Epidermal melanocyte (primary cell): ENCODE measurements around the gene TNFRSF13B.

Source experiments
- DNase-seq: peaks from one replicate; pipeline ENCODE4 v3.0.0; 2011; ENCODE audit warnings: low spot score; ENCODE audit not compliant: insufficient read length

Gene TNFRSF13B

DNA sequence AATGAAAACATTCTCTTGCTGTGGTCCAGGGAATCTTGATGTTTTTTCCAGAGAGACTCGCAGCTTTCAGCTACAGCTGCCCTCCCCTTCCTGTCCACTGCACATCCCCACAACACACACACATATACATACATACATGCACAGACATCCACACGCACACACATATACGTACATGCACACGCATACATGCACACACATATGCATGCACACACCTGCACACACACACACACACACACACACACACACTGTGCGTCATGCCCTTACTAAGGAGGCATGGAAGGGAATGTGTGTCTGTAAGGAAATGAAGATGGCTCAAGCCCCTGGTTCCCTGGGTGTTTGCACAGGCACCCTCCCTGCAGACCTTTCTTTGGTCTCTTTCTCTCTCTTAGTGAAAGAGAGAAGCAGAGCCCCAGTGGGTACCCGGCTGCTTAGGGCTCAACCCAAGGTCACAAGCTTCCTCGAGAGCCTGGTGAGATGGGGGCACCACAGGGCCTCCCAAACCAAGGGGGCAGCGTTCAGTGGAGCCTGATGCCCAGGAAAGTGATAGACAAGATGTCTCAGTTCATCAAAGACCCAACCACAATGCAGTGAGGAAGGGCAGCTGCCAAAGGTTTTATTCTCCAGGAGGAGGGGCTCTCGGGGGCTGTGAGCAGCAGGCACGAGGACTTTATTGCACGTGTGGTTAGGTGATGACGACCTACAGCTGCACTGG, 33.3 kb downstream of the TNFRSF13B start:
- DNase-seq = no peak

DNA sequence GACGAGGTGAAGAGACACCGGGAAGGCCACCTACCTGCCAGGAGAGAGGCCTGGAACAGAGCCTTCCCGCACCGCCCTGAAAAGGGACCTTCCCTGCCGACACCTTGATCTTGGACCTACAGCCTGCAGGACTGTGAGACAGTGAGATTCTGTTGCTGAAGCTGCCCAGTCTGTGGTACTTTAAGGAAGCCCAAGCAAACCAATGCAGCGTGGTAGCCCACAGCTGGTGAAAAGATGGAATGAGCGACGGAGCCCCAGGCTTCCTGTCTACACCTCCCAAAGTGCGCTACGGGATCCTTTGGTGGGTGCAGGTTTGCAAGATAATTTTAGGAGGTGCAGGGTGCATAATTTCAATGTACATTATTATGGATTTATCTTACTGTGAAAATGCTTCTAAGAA, 33.9 kb downstream of the TNFRSF13B start:
- no peak for DNase-seq

DNA sequence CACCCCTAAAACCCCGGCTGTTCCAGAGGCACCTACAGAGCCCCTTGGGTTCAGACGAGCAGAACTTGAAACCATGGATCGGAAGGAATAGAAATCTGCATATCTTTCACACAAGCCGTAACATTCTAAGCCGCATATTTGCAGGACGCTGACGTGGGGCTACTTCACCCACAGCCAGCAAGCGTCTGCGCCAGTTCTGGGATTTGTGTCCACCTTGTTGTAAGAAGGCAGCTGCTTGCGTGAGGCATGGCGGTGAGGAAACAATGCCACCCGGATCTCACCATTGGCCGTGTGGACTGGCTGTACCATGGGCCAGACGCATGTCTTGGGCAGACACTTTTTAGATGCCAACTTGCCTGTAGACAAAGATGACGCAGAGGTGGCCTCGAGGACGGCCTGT, 34.5 kb downstream of the TNFRSF13B start:
- DNase-seq = no peak

DNA sequence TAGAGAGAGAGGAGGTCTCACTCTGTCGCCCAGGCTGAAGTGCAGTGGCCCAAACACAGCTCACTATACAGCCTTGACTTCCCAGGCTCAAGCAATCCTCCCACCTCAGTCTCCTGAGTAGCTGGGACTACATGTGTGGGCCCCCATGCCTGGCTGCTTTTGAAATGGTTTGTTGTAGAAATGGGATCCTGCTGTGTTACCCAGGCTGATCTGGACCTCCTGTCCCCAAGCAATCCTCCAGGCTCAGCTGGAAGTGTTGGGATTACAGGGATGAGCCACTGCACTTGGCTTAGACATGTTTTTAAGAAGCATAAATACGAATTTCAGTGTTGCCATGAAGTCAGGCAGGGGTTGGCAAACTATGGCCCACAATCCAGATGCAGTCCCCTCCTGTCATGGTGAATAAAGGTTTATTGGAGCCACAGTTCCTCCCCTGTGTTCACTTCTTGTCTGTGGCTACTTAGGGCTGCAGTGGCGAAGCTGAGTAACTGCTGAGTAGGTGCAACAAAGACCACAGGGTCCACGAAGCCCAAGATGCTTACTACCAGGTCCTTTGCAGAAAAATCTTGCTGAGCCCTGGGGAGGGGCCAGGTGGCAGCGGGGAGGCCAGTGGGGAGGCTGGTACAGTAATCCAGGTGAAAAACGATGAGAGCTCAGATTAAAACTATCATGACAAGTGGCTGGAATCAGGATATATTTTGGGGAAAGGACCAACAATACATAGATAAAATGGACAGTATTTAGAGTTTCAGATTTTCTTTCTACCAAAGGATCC, 35.2 kb downstream of the TNFRSF13B start:
- DNase-seq = no peak

DNA sequence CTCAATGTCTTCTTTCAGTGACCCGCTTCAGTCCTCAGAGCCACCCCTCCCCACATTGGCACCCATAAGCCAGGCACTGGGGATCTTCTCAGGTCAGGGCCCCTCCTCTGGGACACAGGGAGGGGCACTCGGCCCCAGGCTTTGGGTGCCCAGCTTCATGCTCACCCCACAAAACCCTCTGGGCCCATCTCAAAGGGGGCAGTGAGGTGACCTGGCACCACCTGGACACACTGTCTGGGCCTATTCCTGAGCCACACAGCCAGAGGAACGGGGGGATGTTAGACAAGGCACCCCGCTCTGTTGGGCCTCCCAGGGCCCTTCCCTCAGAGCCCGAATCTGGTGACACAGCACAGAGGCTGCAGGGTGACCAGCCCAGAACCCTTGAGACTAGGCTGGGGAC, 36.1 kb downstream of the TNFRSF13B start:
- no peak for DNase-seq

DNA sequence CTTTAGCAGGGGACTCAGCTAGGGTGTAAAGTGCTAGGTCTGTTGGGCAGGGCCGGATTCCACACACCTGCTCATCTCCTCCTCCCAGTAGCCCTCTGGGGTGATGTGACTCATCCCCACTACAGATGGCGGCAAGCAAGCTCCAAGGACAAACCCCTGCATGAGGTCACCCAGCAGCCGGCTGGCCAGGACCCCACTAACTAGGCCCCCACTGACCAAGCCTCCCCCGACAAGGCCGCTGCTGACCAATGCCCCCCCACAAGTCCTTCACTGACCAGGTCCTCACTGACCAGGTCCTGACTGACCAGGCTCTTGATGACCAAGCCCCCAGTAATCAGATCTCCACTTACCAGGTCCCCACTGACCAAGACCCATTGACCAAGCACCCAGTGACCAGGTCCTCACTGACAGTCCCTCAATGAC, 36.7 kb downstream of the TNFRSF13B start:
- no peak for DNase-seq

DNA sequence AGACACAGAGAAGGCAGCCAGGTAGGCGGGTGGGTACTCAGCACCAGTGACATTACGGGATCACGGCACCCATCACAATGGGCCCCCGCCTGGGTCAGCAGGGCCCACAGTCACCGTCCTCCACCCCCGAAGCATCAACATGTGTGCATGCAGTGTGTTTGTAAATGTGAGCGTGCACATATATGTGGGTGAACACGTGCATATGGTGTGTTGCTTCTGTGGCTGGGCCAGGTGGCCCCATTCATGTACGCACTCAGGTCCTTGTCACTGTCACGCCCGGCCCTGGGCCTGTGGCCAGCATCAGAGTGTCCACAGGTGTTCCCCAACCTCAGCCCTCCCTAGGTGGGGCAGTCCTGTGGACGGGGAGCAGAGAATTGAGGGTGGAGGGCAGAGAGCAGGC, 37.1 kb downstream of the TNFRSF13B start:
- DNase-seq = no peak

DNA sequence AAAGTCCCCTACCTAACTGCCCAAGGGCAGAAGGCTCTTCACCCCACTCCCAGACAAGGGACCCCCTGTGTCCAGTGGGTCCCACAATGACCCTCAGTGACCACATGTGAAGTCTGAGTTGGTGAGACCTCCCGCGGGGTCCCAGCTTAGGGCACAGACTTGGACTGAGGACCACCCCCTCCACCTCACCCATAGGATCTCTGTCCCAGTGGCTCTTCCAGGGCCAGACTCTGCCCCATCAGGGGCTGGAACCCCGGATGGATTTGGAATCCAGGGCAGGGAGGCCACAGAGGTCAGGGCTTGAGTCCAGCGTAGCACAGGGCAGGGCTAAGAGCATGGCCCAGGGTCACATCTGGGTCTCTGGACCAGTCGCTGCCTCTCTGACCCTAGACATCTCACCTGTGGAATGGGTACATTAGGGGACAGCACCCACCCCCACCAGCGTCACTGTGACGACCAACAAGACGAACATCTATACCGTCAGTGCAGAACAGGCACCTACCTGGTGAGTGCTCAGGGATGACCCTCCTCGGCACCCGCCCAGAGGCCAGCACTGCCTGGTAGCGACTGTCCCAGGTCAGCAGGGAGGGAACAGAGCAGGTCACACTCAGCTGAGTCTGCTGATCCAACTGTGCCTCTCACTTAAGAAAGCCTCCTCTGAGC, 37.7 kb downstream of the TNFRSF13B start:
- no peak for DNase-seq

DNA sequence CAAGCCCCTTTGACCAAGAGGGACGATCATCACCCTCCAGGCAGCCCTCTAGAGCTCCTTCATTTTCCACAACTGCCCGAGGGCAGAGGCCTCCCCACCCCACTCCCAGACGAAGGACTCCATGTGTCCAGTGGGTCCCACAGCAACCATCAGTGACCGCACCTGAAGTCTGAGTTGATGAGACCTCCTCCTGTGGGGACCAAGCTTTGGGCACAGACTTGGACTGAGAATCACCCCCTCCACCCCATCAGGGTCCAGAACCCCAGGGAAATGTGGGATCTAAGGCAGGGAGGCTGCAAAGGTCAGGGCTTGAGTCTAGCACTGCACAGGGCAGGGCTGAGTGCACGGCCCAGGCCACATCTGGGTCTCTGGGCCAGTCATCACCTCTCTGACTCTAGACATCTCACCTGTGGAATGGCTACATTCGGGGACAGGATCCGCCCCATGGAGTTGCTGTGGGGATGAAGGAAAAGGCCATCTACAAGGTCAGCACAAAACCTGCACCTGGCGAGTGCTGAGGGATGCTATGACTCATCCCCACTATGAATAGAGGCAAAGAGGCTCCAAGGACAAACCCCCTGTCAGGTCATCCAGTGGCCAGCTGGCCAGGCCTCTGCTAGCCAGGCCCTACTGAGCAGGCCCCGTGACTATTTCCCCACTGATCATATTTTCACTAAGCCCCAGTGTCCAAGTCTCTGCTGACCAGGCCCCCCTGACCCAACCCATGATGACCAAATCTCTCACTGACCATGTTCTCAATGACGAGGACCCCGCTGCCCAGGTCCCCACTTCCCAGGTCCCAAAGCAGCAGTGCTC, 38.4 kb downstream of the TNFRSF13B start:
- no peak for DNase-seq

DNA sequence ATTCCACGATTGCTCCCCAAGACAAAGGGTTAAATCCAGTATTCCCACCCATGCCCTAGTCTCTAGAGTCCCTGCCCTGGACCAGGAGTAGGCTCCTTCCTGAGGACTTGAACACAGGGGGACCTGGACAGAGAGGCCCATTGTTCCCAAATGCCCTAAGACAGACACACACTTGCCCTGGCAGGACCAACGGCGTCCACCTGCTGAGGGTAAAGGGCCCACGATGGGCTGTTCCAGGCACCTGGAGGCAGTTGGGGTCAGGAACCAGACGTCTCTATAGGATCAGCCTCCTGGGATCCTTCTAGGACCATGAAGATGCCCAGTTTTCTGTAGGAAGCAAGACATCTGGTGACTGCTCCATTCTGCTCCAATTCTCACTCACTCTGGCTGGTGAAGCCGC, 39.3 kb downstream of the TNFRSF13B start:
- DNase-seq = no peak

DNA sequence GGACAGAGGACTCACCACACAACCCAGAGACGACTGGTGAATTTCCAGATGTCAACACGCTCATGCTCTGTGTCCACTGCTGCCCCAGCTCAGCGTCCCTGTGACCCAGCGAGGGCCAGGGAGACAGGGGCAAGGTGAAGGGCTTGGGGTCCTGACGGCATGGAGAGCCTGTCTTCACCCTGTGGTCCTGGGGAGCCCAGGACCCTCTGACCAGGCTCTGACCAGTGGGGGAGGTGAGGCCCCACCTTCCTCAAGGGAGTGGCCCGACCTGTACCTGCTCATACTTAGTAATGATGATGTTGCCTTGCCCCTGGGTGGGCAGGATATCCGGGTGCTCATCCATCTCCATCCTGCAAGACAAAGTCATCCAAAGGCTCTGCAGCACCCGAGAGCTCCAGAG, 39.8 kb downstream of the TNFRSF13B start:
- no peak for DNase-seq

DNA sequence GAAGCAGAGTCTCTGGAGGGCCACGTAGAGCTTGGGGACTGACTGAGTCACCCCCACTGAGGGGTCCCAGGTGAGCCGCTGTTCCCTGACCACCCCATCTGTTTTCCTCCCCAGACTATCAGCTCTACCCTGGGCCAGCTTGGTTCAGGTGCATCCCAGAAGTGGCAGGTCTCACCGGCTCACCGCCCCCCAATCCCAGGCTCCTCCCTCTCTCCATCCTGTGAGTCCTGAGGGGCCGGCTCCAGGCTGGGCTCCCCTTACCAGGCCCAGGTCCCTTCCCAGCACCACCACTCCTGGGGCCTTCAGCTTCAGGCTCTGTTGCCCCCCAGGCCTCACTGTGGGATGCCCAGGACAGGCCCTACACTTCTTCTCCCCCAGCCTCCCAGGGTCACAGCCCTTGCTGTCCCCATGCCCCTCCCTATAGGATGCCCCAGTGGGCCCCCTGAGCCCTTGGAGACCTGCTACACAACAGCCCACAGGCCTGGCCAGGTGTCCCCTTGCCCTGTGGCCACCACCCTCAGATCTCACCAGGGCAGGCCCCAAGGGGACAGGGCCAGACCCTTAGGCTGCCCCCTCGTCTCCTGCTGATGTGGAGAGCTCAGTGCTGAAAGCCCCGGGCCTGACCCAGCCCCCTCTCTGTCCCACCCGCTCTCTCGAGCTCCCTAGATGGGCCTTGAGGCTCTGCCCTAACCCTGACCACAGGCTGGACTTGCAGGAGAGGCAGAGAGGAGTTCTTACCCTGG, 40.4 kb downstream of the TNFRSF13B start:
- DNase-seq = no peak

DNA sequence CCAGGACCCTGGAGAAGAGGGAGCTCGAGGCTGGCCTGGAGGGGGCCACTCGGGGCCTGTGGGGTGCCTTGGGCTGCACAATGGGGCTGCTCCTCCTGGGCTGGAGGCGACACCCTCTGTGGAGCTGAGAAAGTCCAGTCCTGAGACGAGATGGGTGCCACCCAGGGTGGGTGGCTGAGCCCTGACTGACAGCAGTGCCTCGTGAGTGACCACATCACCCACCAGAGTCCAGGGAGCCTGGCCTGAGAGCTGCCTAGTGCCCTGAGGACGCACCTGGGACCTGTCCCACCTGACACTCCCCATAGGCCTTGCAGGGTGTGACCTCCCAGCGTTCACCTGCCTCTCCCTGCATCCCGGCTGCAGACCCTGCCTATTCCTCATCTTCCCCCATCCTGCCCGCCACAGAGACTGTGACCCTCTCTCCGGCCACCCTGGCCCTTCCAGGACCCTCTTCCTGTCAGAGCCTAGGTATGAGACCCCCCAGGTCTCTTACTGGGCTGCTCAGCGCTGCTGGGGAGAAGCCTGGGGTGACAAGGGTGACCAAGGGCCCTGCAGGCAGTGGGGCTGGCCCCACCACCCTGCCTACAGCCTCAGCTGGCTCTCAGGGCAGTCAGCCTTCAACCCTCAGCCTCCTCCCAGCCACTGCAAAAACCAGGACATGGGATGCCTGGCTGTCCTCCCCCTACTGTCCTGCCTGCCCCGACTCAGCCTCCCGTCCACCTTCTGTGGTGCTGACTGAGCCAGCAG, 41.2 kb downstream of the TNFRSF13B start:
- no peak for DNase-seq

DNA sequence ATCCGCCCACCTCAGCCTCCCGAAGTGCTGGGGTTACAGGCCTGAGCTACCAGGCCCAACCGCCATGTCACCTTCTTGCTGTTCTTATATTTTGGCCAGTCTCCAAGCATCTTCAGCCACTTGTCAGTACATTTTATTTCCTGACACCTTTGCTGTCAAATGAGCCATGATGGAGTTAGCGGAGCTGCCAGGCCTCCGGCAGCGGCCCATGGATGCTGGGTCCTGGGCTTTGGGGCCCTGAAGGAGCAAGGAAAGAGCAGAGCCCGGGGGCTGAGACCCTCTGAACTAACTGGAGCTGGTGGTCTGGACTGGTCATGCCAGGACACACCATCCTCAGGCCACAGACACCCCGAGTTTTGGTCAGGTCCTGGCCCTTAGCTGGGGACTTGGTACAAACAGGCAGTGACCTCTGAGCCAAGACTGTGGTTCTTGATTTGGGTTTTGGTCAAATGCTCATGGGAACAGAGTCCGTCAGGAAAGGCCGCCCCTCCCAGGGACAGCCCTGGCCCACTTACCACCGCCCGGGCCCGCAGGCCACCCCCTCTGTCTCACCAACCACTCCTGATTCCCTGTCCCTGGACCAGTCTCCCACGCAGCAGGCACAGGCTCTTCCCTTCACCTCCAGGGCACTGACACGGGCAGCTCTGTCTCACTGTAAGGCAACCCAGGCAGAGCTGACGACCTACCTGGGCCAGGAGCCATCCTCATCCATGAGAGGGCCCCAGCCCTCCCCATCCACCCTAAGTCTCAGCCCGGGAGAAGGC, 42.0 kb downstream of the TNFRSF13B start:
- DNase-seq = no peak

DNA sequence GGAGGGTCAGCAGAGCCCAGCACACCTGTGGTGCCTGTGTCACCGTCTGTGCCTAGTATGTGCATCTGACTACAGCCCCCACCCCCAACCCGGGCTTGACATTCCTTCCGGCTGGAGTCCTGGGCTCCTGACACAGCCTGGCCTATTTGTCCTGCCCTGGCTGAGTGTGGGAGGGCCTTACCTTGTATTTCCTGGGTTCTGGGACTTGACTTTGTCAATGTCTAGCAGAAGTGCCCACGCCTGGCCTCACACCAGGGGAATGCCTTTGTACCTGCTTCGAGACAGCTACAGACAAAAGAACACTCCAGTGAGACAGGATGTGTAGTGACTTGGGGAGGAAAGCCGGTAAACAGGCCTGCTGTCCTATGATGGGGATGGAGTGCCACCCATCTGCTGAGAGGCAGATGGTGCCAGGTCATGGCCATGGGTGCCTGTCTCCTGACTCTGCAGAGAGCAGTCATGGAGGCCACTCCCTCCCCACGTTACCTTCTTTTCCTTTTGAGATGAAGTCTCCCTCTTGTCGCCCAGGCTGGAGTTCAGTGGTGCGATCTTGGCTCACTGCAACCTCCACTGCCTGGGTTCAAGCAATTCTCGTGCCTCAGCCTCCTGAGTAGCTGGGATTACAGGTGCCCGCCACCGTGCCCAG, 42.8 kb downstream of the TNFRSF13B start:
- no peak for DNase-seq

DNA sequence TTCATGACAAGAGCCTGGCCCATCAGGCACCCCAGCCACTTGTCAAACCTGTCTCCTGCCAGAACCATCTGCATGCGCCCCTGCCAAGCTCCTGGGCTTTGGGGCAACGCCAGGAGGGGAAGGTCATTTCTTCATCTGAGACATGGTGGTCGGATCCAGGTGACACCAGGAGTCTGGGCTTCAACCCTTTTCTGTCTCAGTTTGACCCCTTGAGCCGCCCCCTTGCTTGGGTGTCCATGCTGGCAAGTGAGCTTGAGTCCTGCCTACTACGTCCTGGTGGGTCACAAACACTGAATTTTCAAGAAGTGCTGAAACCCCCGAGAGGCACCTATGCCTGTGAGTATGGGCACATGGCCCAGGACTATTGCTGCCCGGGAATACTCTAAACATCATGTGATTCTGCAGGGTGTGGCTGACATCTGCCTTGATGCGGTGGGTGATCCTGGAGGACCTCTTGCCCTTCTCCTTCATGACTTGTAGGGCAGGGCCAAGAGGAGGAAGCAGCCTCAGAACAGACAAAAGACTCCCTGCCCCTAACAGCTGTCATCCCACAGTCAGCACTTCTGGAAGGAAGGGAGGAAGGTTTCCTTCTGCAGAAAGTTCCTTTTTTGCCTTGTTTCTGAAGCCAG, 43.4 kb downstream of the TNFRSF13B start:
- no peak for DNase-seq

DNA sequence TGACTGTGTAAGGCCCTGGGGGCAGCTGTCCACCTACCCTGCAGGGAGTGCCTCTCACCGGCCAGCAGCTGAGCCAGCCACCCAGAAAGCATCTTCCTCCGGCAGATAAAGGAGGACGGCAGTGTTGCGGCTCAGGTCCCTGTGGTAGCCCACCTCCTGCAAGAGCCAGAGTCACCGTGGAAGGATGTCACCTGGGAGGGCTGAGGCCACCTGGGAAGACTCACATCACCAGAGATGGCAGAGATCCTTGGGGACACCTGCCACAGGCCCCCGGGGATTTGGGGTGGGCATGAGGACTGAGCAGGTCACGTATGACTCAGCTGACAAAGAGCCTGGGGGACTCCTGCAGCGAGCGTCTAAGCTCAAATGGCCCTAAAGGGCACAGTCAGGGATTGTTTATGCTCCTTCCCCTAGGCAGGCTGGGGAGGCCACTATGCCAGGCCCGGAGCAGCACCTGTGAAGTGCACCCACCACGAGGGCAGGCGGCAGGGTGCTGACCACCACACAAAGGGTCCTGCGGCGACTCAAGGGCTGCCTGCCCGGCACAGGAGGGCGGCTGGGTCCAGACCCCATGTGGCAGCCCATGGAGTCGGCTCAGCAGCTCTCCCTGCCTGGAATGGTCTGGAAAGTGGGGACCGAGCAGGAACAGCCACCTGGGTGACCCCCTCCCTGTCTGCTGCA, 44.1 kb downstream of the TNFRSF13B start:
- DNase-seq = no peak
